ENCODE results near the gene CETN1. TPM values are rescaled to one million over a fixed set of nuclear protein-coding genes. Genes with fewer than 3 reads are reported as not detected.

The CETN1 gene
- total RNA-seq, 6 experiments from 2014 or later: not detected

- Mint-ChIP-seq H3K27me3 (ENCODE audit: insufficient read depth) (peaks cover 44% of the 10 kb centered on the region), H3K4me3 (no peak overlapping the region)
- no peak for TF ChIP-seq CTCF (IDR thresholded peaks at IDR 0.05)
These were observed 7.3 kb upstream of the CETN1 start for GRCh38 chr18:572831-573289.

GRCh38 chr18:573385-573784 is 6.8 kb upstream of the CETN1 start:
- Mint-ChIP-seq H3K9me3 (no peaks in the 10 kb centered on the region), H3K4me1 (ENCODE audit: low read depth) (no peaks in the 10 kb centered on the region), H3K27ac (no peak overlapping the region), H3K27me3 (ENCODE audit: insufficient read depth) (peaks cover 38% of the 10 kb centered on the region), H3K4me3 (no peak overlapping the region), H3K36me3 (ENCODE audit: low read depth) (no peaks in the 10 kb centered on the region)
- DNase-seq: no peak
- no peak for TF ChIP-seq CTCF (IDR thresholded peaks at IDR 0.05)

More at GRCh38 chr18:572831-573289, 7.3 kb upstream of the CETN1 start:
- DNase-seq: no peak
- Mint-ChIP-seq H3K27ac (no peak overlapping the region), H3K4me1 (ENCODE audit: low read depth) (no peaks in the 10 kb centered on the region), H3K9me3 (no peaks in the 10 kb centered on the region), H3K36me3 (ENCODE audit: low read depth) (no peaks in the 10 kb centered on the region)

GRCh38 chr18:574149-574860 is 5.9 kb upstream of the CETN1 start:
- no peak overlapping the region for H3K4me3 Mint-ChIP-seq
- H3K4me1 Mint-ChIP-seq (ENCODE audit: low read depth): no peaks in the 10 kb centered on the region
- H3K27me3 Mint-ChIP-seq (ENCODE audit: insufficient read depth): peaks cover 36% of the 10 kb centered on the region
- H3K36me3 Mint-ChIP-seq (ENCODE audit: low read depth): no peaks in the 10 kb centered on the region
- DNase-seq: no peak
- TF ChIP-seq CTCF (IDR thresholded peaks at IDR 0.05): no peak
- H3K27ac Mint-ChIP-seq: no peak overlapping the region
- no peaks in the 10 kb centered on the region for H3K9me3 Mint-ChIP-seq

GRCh38 chr18:574865-575645 is 5.1 kb upstream of the CETN1 start:
- H3K36me3 Mint-ChIP-seq (ENCODE audit: low read depth): no peaks in the 10 kb centered on the region
- TF ChIP-seq CTCF (IDR thresholded peaks at IDR 0.05): no peak
- no peaks in the 10 kb centered on the region for H3K9me3 Mint-ChIP-seq
- H3K27me3 Mint-ChIP-seq (ENCODE audit: insufficient read depth): peaks cover 36% of the 10 kb centered on the region
- H3K27ac Mint-ChIP-seq: no peak overlapping the region
- no peak for DNase-seq
- H3K4me3 Mint-ChIP-seq: no peak overlapping the region
- H3K4me1 Mint-ChIP-seq (ENCODE audit: low read depth): no peaks in the 10 kb centered on the region

- Mint-ChIP-seq H3K36me3 (ENCODE audit: low read depth) (no peaks in the 10 kb centered on the region), H3K4me3 (no peak overlapping the region), H3K4me1 (ENCODE audit: low read depth) (no peaks in the 10 kb centered on the region), H3K27me3 (ENCODE audit: insufficient read depth) (peaks cover 38% of the 10 kb centered on the region), H3K27ac (no peak overlapping the region), H3K9me3 (no peaks in the 10 kb centered on the region)
- TF ChIP-seq CTCF (IDR thresholded peaks at IDR 0.05): no peak
- no peak for DNase-seq
These were observed 3.3 kb upstream of the CETN1 start for GRCh38 chr18:576924-577323.
